ENCODE results near the gene CITED1.

The CITED1 gene

DNA sequence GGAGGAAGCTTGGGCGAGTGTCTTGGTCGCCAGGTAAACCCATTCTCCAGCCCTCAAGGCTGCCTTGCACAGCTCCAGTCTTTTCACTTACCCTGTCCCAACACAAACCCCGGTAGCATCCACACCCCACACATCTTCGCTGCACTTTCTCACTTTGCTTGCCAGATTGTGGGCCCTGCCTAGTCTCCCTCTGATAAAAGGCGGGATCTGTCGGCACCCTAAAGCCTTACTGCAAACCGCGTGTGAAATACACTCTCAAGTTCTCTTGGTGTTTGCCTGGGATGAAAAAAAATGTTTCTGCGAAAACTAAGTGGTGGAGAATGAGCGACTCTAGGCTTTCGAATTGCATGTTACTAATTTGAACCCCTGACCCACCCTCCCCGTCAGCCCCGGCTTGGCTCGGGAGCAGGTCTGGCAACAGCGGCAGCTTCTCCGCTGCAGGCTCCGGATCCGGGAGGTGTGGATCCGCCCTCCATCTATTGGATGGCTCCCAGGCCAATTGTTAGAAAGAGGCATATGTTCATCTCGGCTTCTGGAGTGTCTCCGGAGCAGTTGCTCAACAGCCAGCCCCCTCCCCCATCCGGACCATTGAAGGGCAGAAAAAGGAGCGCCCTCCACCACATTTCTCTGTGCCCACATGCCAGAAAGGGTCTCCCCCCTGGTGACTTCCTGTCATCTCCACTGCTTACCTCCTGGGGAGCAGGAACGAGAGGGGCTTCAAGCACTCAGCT, 3.0 kb upstream of the CITED1 start:
- DNase-seq: peak; percentile 45

DNA sequence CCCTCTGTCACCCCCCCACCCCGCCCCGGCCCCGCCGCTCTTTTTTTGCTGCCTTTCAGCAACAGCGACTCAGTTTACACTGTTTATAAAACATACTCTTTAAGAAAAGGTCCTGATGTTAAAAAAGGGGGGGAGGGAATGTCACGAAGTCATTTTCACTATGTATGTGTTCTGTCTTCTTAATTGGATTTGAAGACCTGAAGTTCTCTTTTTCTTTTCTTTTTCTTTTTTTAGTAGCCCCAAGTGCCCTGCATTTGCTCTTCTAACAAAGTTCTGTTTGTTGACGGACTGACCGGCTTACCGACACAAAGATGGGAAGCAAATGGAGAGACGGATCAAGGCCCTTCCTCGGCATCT, 2.5 kb upstream of the CITED1 start:
- no peak for DNase-seq

DNA sequence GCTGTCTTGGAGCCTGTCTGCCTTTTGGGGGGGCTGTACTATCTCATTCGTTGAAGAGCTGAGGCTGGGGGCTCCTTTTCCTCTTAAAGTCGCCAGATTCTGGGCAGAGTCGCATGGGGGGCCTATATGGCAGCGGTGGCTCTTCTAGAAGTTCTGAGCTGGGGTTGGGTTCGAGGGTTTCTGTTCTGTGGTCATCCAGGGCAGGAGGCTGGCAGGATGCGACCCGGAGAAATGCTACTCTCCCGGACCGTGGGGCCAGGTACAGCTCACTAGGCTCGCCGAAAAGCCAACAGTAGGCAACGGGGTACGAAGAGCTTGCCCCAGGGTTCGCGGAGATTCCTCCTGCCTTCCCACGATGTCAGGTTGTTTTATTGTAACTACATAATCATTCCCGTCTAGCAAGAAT, 1.9 kb upstream of the CITED1 start:
- DNase-seq: no peak

DNA sequence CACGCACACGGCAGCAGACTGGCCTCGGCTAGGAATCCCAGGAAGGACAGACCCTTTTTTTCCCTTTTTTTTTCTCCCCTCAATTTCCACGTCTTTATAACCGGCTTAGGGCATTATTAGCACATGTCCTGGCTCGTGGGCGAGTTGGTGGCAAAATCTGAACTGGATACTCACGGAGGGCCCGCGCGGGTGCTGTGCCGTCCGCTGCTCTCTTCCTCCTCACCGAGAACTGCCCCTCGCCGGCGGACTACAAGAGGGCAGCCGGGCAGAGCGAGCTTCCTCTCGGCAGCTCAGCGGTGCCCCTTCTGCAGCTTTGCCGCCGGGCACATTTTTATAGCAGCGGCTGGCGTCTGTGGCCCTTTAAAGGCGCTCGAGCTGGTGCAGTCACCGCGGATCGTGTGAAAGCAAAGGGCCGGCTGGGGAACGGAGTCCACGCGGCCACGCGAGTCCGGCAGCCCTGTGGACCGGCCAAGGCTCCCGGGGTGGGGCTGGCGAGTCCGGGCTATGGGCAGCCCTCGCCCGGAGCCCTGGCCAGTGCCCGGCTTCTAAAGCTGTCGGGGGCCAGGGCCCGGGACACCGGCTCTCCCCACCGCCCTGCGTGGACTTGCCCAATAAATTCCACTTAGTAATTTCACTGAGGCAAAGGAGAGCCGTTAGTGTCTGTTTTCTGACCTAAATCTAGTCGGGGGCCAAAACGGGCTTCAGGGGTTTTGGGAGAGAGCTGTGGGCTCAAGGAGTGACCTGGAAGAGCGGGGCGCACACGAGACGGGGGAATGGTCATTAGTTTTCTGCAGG, 1.3 kb upstream of the CITED1 start:
- DNase-seq: peak; percentile 44

DNA sequence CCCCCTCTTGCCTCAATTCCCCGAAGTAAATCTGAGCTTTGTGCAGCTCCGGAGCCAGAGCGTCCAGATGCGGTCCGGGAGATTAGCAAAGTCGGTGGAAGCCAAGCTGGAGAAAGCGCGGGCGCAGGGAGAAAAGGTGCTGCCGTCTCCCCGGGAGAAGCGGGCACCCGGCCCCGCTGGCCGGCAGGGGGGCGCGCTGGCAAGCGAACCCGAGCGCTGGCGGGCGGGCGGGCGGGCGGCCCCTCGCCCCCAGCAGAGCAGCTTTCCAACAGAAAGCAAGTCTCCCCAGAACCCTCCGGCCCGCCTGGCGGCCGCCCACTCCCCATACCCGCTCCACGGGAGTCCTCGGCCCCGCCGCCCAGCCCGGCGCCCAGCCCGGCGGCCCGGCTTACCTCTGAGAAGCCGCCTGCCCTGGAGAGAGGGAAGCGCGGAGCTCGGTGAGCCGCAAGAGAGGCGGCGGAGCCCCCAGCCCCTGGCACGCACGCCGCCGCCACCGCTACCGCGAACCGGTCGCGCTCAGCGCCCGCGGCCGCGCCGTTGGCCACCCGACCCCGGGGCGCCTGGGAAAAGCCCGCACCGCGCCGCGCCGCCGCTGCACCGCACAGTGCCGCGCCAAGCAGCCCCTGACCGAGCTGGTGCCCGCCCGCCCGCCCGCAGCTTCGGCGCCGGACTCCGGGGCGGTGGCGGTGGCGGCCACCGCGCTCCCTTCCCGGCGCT, 529 bp upstream of the CITED1 start:
- DNase-seq: no peak

DNA sequence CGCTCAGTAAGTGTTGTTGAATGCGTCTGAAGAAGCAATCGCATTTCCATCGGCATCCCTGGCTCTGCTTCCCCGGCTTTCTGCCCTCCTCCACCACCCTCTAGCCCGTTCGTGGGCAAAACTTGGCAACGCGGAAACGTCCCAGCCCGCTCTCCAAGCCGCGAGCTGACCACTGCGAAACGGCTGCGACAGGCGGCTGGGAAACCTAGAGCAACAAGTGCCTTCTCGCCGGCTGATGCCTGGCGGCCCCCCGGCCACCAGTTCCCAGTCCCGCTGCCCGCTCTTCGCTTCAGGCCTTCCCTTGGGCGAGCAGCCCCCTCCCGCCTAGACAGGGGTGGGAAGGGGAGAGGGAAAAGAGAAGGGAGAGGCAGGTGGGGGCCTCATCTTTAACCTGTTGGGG, 837 bp downstream of the CITED1 start:
- DNase-seq: no peak

DNA sequence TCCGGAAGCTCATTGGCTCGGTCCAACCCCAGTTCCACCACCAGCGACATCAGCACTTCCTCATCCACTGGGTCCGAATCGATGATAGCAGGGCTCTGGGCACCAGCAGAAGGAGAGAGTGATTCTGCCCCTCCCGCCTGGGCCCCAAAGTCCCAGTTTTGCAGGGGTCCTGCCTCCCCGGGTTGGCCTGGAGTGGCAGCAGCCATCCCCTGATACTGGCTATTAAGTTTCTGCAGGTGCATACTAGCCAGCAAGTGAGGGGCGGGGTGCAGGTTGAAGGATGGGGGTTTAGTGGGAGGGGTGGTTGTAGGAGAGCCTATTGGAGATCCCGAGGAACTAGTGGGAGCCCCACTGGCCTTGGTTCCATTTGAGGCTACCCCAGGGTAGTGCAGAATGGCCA, 3.9 kb downstream of the CITED1 start:
- DNase-seq: no peak

DNA sequence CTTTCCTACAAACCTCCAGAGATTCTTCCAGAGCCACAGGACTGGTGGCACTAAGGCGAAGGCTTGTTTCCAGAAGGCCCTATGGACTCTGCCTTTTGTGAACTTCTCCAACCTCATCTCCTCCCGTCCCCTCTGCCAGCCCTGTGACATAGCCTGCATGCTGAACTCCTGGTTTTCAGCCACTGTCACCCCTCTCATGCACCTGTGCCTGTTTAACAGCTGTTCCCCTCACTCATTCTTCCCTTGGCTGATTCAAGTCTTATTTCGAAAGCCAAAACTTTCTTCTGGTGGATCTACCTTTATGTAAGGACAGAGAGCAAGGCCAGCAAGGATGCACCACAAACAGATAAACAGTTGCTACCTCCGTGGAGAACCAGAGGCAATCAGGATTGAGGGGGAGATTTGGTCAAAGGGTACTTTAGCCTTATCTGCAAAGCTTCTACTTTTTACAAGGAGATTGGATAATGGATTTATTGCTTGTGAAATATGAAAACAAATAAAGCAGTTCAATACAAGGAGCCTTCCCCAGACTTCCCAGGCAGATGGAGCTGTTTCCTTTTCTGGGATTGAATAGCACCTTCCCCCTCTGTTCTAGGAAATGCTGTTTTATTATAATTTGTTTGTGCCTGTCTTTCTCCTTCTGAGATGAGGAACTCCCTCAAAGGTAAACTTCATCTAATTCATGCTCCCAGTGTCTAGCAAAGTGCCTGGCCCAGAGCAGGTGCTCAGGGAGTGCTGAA, 5.7 kb downstream of the CITED1 start:
- no peak for DNase-seq

DNA sequence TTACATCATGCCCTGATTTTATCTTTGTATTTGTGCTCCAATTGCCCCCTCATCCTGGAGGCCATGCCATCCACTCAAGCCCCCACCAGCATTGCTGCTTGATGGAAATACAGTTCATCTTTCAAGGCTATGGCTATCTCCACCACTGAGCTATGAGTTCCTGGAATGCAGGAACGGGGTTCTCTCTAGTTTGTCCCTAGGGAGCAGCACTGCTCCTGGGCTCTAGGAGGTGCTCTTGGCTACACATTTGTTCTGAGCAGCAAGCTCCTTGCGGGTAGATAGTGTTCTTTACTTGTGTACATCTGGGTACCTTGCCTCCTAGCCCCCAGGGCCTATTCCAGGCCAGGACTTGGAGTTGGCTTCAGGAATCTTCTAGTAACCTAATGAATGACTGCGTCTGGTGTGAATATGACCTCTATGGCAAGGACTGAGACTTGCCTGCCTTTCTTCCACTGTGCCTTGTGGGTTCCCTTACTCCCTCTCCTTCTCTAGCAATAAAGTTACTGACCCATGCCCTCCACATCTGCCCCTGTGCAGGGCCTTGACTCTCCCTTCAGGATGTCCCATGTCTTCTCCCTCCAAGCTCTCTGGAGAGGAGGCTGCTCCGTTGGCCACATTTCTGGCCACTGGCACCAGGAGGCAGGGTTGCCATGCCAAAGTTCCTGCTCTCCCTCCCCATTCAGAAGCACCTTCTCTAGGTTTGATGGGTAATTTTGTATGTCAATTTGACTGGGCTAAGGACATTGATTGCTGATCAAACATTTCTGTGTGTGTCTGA, 7.6 kb downstream of the CITED1 start:
- no peak for DNase-seq

DNA sequence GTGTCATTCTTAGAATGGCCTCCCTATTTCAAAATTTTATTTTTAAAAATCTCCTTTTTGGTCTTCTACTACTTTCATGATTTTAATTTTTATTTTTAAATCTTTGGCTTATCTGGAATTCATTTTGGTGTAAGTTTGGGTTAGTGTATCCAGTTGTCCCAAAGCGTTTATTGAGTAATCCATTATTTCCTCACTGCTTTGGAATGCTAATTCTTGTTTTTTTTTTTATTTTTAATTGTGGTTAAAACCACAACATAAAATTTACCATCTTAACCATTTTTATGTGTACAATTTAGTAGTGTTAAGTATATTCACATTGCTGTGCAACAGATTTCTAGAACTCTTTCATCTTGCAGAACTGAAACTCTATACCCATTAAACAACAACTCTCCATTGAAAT, 8.7 kb downstream of the CITED1 start:
- no peak for DNase-seq

DNA sequence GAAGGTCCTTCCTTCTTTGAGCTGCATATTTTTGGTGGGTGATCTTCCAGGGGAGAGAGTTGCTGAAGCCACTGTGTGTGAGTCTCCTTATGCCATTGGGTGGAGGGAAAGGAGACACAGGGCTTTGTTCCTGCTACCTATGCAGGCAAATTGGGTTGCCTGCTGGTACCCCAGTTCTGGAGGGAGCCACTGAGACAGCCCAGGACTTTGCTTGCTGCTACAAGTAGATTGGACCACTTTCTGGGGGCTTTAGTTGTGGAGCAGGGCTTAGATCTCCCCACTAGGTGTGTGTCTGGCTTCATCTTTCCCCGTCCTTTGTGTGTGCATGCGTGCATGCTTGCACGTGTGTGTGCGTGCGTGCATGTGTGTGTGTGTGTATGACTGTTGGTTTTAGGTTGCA, 10.0 kb downstream of the CITED1 start:
- DNase-seq: no peak

DNA sequence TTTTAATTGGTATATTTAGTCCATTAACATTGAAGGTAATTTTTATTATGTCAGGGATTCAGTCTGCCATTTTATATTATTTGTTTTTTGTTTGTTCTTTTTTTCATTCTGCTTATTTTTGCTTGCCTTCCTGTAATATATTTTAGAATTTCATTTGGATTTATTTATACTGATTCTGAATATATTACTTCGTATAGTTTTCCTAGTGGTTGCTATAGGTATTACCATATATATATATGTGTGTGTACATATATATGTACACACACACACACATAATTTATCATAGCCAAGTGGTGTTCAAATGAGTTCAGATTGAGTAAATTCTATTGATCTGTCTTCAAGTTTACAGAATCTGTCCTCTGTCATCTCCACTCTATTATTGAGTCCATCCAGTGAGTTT, 11.2 kb downstream of the CITED1 start:
- no peak for DNase-seq

DNA sequence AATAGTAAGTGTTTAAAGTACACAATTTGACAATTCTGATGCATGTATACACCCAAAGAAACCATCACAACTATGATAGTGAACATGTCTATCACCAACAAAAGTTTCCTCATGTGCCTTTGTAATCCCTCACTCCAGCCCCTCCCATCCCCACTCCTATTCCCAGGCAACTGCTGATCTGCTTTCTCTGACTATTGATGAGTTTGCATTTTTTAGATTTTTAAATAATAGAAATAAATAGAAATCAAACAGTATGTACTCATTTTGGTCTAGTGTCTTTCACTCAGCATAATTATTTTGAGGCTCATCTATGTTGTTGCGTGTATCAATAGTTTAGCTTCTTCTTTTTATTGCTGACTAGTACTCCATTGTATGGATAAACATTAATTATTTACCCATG, 23.4 kb downstream of the CITED1 start:
- no peak for DNase-seq

DNA sequence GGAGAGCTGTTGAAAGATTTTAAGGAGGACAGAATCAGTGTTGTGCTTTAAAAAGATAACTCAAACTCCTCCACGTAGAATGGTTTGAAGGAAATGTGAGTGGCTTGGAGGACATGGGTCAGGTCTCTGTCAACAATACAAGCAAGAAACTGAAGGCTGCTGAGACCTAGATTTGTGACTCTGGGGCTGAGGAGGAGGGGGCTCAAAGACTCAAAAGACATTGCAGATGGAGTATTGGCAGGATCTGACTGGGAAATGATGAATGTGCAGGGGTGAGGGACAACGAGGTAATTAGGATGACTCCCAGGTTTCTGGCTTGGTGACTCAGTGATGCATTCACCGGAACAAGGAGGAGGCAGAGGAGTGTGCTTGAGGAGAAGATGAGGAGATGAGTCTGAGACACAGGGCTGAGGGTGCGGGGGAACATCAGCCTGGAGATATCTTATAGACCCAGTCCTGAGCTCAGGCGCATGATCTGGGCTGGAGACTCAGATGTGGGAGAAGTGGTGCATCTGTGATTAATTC, 25.3 kb downstream of the CITED1 start:
- no peak for DNase-seq

DNA sequence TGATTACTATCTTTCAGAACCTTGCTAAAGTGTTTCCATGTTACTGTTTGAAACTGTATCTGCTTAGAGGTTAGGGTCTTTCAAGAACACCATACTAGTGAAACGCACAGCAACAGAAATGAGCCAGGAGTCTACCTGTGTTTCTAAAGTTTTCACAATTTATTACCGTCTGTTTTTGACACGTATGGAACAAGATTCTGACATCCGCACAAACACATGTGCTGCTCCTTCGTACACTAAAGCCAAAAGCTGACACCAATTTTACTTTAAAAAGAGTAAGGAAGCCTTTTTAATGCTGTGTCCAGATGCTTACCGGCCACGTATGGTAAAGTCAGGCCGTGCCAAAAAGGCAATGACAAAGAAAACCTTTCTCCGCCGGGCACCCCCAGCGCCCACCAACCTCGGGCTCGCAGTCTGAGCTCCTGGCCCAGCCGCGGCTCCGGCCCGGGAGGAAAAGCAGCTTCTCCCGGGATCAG, 29.2 kb downstream of the CITED1 start:
- no peak for DNase-seq

DNA sequence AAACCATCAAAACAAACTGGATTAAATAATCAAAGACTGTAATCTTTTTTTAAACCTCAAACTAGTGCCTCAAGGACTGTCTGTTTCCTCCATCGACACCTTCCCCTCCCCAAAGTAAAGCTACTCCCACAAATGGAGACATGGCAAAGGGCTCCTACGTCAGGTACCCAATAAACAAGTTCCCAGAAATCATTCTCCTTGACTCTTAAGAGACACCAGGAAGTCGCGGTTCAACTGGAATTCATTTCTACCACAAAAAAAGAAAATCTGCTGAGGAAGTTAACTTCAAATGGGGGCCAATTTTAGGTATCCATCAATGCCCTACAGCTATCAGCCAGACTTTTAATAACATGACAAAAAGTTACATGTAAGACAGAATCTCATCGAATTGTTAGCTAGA, 31.2 kb downstream of the CITED1 start:
- DNase-seq: no peak

DNA sequence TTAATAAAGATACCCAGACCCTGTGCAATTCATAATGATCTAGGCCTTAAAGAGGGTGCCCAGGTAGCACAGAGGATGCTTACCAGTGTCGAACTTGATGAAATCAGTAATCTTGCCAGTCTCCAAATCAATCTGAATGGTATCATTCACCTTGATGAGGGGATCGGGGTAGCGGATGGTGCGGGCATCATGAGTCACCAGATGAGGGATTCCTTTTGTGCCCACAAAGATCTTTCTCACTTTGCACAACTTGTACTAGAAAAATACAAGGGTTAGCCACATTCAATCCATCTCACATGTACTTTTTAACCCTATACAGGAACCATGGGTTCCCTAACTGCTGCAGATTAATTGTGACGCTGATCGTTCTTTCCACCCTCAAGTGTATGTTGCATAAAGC, 32.0 kb downstream of the CITED1 start:
- no peak for DNase-seq

DNA sequence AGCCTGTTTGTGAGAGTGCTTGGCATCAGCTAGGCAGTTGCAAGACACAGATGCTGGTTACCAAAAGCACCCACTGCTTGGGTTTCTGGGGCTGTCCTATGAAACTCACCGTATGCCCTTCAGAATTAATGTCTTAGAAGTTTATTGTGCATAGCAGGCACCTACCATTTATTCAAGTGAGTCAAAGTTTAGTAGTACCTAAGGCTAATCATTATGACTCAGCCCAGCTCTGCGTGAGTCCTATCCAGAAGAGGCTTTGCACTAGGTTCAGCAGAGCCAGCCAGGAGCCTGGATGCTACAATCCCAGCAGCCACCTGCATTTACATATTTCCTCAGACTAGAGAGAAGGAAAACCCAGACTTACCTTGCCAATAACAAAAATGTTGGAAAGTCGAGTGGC, 32.8 kb downstream of the CITED1 start:
- no peak for DNase-seq

DNA sequence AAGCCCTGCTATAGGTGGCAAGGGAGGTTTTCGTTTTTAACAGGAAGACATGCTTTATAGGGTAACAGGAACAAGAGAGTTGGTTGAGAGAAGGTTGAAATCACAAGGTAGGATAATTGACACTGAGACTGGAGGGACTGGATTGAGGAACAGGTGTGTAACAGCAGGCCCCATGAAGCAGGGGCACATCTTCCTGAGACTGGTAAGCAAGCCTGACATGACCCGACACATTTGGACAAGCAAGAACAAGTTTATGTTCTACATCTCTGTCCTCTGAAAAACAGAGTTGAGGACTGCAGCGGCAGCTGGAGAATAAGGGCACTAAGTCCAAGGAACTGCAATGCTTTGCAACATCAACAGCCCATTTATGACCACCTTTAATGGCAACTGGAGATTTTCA, 33.9 kb downstream of the CITED1 start:
- no peak for DNase-seq

DNA sequence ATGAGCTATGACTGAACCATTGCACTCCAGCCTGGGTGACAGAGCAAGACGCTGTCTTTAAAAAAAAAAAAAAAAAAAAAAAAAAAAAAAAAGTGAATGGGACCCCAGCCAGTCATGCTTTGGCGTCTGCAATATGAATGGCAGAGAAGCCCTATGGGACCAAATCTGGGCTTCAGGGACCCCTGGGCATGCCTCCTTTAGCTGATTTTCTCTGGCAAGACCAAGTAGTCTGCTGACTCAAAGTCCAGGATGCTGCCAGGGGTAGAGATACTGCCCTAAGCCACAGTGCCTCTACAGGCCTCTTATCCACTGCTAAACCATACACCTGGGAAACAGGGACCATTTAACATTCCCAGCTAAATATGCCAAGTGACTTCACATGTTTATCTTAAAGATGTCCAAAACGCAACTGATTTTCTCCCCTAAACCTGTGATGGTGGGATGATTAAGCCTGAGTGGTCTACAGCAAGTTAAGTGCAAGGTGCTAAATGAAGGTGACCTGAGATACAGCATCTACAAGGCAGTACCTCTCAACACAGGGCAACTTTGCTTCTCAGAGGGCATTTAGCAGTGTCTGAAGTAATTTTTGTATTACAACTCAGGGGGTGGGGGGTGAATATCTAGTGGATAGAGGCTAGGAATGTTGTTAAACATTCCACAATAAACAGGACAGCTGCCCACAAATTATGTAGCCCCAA, 34.5 kb downstream of the CITED1 start:
- no peak for DNase-seq

DNA sequence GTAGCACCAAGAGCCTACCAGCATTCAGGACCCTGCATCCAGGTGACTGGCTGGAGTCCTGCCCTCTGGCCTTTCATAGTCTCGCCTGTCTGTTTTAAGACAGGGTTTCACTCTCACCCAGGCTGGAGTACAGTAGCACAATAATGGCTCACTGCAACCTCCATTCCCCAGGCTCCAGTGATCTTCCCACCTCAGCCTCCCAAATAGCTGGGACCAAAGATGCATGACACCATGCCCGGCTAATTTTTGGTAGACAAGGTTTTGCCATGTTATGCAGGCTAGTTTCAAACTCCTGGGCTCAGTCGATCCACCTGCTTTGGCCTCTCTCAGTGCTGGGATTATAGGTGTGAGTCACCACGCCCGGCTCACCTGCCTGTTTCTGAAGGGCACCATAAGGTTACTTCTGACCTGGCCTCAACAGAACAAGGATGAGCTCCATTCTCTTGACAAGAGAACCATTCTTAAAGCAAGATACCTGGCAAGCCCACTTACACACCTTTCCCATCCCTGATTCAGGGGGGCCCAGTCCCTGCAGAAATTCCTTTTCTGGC, 35.3 kb downstream of the CITED1 start:
- no peak for DNase-seq
